Glutamatergic neuron (in vitro differentiated cells): ENCODE data around the gene ACTN1. TPM values are rescaled to one million over a fixed set of nuclear protein-coding genes. Genes with fewer than 3 reads are reported as not detected.

Experiments used
- DNase-seq: peaks from one replicate; pipeline ENCODE4 v3.0.0; 2022
- H3K27ac Mint-ChIP-seq: one replicate; pipeline ENCODE4 v1.8.0; 2020; ENCODE audit warnings: mild to moderate bottlenecking, mixed read lengths, inconsistent platforms; ENCODE audit not compliant: unreplicated experiment
- H3K27me3 Mint-ChIP-seq: one replicate; pipeline ENCODE4 v1.8.0; 2020; ENCODE audit warnings: mild to moderate bottlenecking, moderate library complexity, mixed read lengths, inconsistent platforms; ENCODE audit not compliant: unreplicated experiment
- H3K36me3 Mint-ChIP-seq: one replicate; pipeline ENCODE4 v1.8.0; 2020; ENCODE audit warnings: mild to moderate bottlenecking, mixed read lengths, inconsistent platforms; ENCODE audit not compliant: unreplicated experiment
- H3K4me1 Mint-ChIP-seq: one replicate; pipeline ENCODE4 v1.8.0; 2020; ENCODE audit warnings: mild to moderate bottlenecking, low read depth, mixed read lengths, inconsistent platforms; ENCODE audit not compliant: unreplicated experiment
- H3K4me3 Mint-ChIP-seq: one replicate; pipeline ENCODE4 v1.8.0; 2020; ENCODE audit warnings: mild to moderate bottlenecking, mixed read lengths, inconsistent platforms; ENCODE audit not compliant: unreplicated experiment
- H3K9me3 Mint-ChIP-seq: one replicate; pipeline ENCODE4 v1.8.0; 2020; ENCODE audit warnings: mild to moderate bottlenecking, moderate library complexity, mixed read lengths, inconsistent platforms; ENCODE audit not compliant: unreplicated experiment
- total RNA-seq: library from RNA; stranded (reverse); fragmentation: NEBNext Ultra II Directional; extraction: Animal tissue kit (Norgen Biotek cat#: 25700); gene quantifications from one replicate; pipeline ENCODE4 v1.2.1, GENCODE V29; 2021; ENCODE audit not compliant: unreplicated experiment
- TF ChIP-seq, protein P1 (sequence below): fragments of 200-600 bp; sonication (generic); IDR thresholded peaks from one replicate; pipeline ENCODE4 v1.5.0; 2021; ENCODE audit not compliant: partially characterized antibody, unreplicated experiment

The ACTN1 gene
- total RNA-seq, 1 donor from 2014 or later = 48.1 TPM

DNA sequence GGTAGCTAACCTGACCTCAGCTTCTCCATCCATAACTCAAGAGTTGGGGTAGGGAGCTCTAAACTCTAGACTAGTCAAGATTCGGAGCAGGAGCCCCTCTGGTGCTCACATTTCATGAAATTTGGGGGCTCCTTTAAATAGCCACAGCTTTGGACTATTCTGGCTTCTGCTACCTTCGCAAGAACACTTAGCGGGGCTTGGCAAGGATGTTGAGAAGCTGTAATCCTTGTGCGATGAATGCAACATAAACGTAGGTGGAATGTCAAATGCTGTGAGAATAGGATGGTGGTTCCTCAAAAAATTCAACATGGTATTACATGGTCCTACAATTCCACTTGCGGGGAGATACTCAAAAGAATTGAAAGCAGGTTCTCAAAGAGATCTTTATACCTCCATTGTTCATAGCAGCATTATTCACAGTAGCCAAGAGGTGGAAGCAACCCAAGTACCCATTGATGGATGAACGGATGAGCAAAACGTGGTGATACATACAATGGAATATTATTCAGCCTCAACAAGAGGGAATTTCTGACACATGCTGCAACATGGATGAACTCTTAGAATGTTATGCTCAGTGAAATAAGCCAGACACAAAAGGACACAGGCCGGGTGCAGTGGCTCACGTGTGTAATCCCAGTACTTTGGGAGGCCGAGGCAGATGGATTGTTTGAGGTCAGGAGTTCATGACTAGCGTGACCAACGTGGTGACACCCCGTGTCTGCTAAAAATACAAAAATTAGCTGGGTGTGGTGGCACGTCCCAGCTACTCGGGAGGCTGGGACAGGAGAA, 73.8 kb downstream of the ACTN1 start:
- no peak for DNase-seq
- Mint-ChIP-seq H3K4me3 (no peak overlapping the region), H3K9me3 (peaks cover 2% of the 10 kb centered on the region), H3K4me1 (peaks cover 8% of the 10 kb centered on the region), H3K27me3 (peaks cover 3% of the 10 kb centered on the region), H3K27ac (no peak overlapping the region), H3K36me3 (peaks cover 12% of the 10 kb centered on the region)
- TF ChIP-seq, protein P1, sequence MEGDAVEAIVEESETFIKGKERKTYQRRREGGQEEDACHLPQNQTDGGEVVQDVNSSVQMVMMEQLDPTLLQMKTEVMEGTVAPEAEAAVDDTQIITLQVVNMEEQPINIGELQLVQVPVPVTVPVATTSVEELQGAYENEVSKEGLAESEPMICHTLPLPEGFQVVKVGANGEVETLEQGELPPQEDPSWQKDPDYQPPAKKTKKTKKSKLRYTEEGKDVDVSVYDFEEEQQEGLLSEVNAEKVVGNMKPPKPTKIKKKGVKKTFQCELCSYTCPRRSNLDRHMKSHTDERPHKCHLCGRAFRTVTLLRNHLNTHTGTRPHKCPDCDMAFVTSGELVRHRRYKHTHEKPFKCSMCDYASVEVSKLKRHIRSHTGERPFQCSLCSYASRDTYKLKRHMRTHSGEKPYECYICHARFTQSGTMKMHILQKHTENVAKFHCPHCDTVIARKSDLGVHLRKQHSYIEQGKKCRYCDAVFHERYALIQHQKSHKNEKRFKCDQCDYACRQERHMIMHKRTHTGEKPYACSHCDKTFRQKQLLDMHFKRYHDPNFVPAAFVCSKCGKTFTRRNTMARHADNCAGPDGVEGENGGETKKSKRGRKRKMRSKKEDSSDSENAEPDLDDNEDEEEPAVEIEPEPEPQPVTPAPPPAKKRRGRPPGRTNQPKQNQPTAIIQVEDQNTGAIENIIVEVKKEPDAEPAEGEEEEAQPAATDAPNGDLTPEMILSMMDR = no peak

DNA sequence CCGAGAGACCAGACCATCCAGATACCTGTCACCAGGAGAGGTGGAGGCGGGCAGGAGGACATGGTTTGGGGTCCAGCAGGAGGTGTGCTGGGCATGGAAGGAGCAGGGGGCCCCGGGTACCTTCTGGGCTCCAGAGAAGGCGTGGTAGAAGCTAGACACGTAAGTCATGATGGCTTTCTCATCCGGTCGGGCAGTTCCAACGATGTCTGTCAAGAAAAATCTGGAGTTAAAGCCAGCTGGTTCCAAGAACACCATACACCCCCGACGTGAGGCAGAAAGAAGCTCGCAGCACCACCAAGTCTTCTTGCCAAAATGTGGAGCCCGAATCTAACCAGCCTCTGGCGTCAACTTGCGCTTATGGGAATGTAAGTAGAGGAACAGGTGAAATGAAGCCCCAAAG, 76.7 kb downstream of the ACTN1 start:
- H3K27me3 Mint-ChIP-seq = peaks cover 6% of the 10 kb centered on the region
- H3K4me3 Mint-ChIP-seq = no peak overlapping the region
- no peak overlapping the region for H3K27ac Mint-ChIP-seq
- H3K36me3 Mint-ChIP-seq = peaks cover 16% of the 10 kb centered on the region
- DNase-seq = no peak
- peaks cover 5% of the 10 kb centered on the region for H3K9me3 Mint-ChIP-seq
- TF ChIP-seq, protein P1 = no peak
- H3K4me1 Mint-ChIP-seq = peaks cover 14% of the 10 kb centered on the region

DNA sequence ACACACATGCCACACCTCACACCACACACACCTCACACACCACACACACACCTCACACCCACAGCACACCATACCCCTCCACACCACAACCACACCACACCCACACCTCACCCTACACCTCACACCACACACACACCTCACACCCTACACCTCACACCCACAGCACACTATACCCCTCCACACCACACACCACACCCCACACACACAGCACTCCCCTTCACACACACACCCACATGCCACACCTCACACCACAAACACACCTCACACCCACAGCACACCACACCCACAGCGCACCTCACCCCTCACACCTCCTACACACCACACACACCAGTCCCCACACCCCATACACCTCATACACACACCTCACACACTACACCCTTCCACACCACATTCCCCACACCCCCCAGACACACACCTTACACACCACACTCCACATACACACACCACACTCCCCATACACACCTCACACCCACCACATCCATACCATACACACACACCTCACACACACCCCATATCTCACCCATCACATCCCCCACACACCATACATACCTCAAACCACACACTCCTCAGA, 80.0 kb downstream of the ACTN1 start:
- TF ChIP-seq, protein P1 = no peak
- no peak overlapping the region for H3K4me3 Mint-ChIP-seq
- H3K27ac Mint-ChIP-seq = peak overlapping the region; percentile 84
- H3K9me3 Mint-ChIP-seq = peaks cover 4% of the 10 kb centered on the region
- H3K4me1 Mint-ChIP-seq = peaks cover 20% of the 10 kb centered on the region
- peaks cover 11% of the 10 kb centered on the region for H3K36me3 Mint-ChIP-seq
- no peak for DNase-seq
- H3K27me3 Mint-ChIP-seq = peaks cover 7% of the 10 kb centered on the region

DNA sequence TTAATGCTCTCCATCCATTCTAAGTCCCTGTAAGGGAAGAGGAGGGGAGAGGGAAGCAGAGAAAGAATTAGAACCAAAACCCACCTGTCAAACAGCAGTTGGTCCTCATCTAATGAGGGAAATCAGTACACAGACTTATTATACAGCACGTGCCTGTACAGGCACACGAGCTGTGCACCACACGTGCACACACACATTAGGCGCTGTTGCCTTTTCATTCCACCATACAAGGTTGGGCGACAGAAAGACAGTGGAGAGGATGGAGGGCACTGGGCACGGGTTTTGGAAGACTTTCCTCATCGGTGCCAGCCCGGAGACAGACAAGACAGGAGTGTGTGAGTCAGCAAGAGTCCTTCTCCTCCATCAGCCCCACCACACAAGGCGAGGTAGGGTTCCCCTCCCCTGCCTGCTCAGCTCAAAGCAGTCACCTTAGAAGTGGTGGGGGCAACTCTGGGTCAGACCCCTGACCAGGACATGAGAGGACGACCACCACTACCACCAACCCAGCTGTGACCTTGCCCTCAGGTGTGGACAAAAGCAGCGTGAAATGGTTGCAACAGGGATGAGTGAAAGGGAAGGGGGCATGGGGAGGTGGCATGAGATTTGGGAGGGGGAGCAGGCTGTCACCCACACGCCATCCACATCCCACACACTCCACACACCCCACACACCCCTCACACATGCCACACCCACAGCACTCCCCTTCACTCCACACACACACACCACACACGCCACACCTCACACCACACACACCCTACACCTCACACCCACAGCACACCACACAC, 80.7 kb downstream of the ACTN1 start:
- Mint-ChIP-seq H3K36me3 (peaks cover 10% of the 10 kb centered on the region), H3K4me3 (no peak overlapping the region), H3K27ac (no peak overlapping the region), H3K27me3 (peaks cover 7% of the 10 kb centered on the region), H3K4me1 (peaks cover 20% of the 10 kb centered on the region), H3K9me3 (peaks cover 4% of the 10 kb centered on the region)
- no peak for DNase-seq
- TF ChIP-seq, protein P1 = no peak
